K562 (cell line): ENCODE measurements around the gene INA. TPM values are rescaled to one million over a fixed set of nuclear protein-coding genes. Genes with fewer than 3 reads are reported as not detected.

Source experiments
- ATAC-seq: fragments of 200-7000 bp; cut with Tn5 transposase; 3 replicates; pipeline ENCODE4 v1.9.1; 2020; ENCODE audit warnings: moderate library complexity
- BruUV-seq: library from RNA; stranded (reverse); fragments of 400-500 nt; replicated peaks from 2 replicates; lab custom pipeline; 2021; lab: Mats Ljungman, UMichigan
- CTCF ChIA-PET: fragments of 300-600 bp; formaldehyde crosslinking; extraction: SDS; loops from one replicate; lab custom pipeline; 2021; ENCODE audit warnings: low intra/inter-chr PET ratio; lab: Yijun Ruan, JAX
- POLR2A ChIA-PET: fragments of 300-600, 350-650 bp; sonication (Branson Sonifier 250); formaldehyde crosslinking; extraction: SDS; loops from one replicate; lab custom pipeline; 2021; ENCODE audit warnings: antibody characterized with exemption, inconsistent platforms; lab: Yijun Ruan, JAX
- DNase-seq, 4 experiments: peaks; one replicate each; pipeline versions ENCODE4 v3.0.0 to v3.0.0-alpha.2; 2011 to 2018; ENCODE audit warnings: low spot score in 3 of 4, mixed read lengths in 3 of 4; ENCODE audit errors: extremely low read depth in 1 of 4
- FAIRE-seq: peaks from 2 replicates; lab custom pipeline; 2011; peaks lifted over from hg19 to GRCh38; lab: Jason Lieb, UNC
- H2AFZ ChIP-seq: 2 replicates; pipeline ENCODE4 v1.6.0; 2011; ENCODE audit warnings: low read depth, low read length, control low read depth, inconsistent platforms
- H3K27ac ChIP-seq: fragments of 200-600 bp; 3 replicates; pipeline ENCODE4 v1.8.0; 2011; ENCODE audit warnings: low read depth, mild to moderate bottlenecking, control low read depth, inconsistent platforms, low read length, moderate library complexity, mixed read lengths; ENCODE audit errors: extremely low read depth
- H3K27me3 ChIP-seq, 2 experiments: fragments of 300-600 bp in 1 of 2; 2 replicates in 1 of 2; 3 replicates in 1 of 2; pipeline versions ENCODE4 v1.6.0 to v1.8.0; 2011; ENCODE audit warnings: inconsistent platforms in 2 of 2, low read length in 2 of 2, mild to moderate bottlenecking in 1 of 2, mixed read lengths in 1 of 2, moderate library complexity in 1 of 2; ENCODE audit not compliant: control insufficient read depth in 2 of 2, insufficient read depth in 2 of 2
- H3K36me3 ChIP-seq: fragments of 300-600 bp; 3 replicates; pipeline ENCODE4 v1.8.0; 2011; ENCODE audit warnings: mild to moderate bottlenecking, low read length, inconsistent platforms; ENCODE audit not compliant: control insufficient read depth, insufficient read depth
- H3K4me1 ChIP-seq, 2 experiments: fragments of 200-600 bp in 1 of 2; replicated peaks in 1 of 2; 2 replicates in 1 of 2; 3 replicates in 1 of 2; pipeline versions ENCODE4 v1.5.1 to v1.8.0; 2011; ENCODE audit warnings: inconsistent platforms in 2 of 2, low read length in 2 of 2, mild to moderate bottlenecking in 1 of 2, mixed read lengths in 1 of 2, moderate library complexity in 1 of 2; ENCODE audit not compliant: control insufficient read depth in 2 of 2, insufficient read depth in 2 of 2
- H3K4me2 ChIP-seq: 2 replicates; pipeline ENCODE4 v1.6.1; 2011; ENCODE audit warnings: low read length, control low read depth, inconsistent platforms, mixed read lengths; ENCODE audit not compliant: insufficient read depth
- H3K4me3 ChIP-seq: fragments of 200-600 bp; sonication (generic), shearing (Covaris generic); 2 replicates; pipeline ENCODE4 v1.5.1; 2016; ENCODE audit warnings: control low read depth, inconsistent platforms
- H3K79me2 ChIP-seq: fragments of 200-600 bp; 3 replicates; pipeline ENCODE4 v1.8.0; 2011; ENCODE audit warnings: low read length, inconsistent platforms; ENCODE audit not compliant: control insufficient read depth, insufficient read depth
- H3K9ac ChIP-seq, 2 experiments: 2 replicates each; pipeline versions ENCODE4 v1.6.0 to v1.6.1; 2011; ENCODE audit warnings: low read depth in 2 of 2, low read length in 2 of 2, control low read depth in 1 of 2, inconsistent platforms in 1 of 2, mild to moderate bottlenecking in 1 of 2, mixed read lengths in 1 of 2; ENCODE audit not compliant: insufficient read depth in 1 of 2
- H3K9me1 ChIP-seq: one replicate; pipeline ENCODE4 v1.6.0; 2011; ENCODE audit warnings: inconsistent platforms, mild to moderate bottlenecking, low read length, moderate library complexity; ENCODE audit not compliant: control insufficient read depth, insufficient read depth
- H3K9me3 ChIP-seq: replicated peaks from 2 replicates; pipeline ENCODE4 v1.5.1; 2011; ENCODE audit warnings: low read depth, low read length, inconsistent platforms; ENCODE audit not compliant: control insufficient read depth, insufficient read depth
- H4K20me1 ChIP-seq: replicated peaks from 2 replicates; pipeline ENCODE4 v1.6.1; 2011; ENCODE audit warnings: low read length, inconsistent platforms, mixed read lengths; ENCODE audit not compliant: control insufficient read depth, insufficient read depth
- CBX3 ChIP-seq, 2 experiments: IDR thresholded peaks; 1 replicate in 1 of 2; 2 replicates in 1 of 2; pipeline ENCODE4 v1.6.1; 2012; ENCODE audit warnings: inconsistent platforms in 2 of 2, low read length in 2 of 2, borderline replicate concordance in 1 of 2, control low read depth in 1 of 2
- HDGF ChIP-seq: fragments of 450-650 bp; IDR thresholded peaks from 2 replicates; pipeline ENCODE4 v1.6.1; 2016
- NFXL1 ChIP-seq: fragments of 450-650 bp; formaldehyde crosslinking; IDR thresholded peaks from 2 replicates; pipeline ENCODE4 v1.4.0; 2021; ENCODE audit warnings: mild to moderate bottlenecking
- RBM15 ChIP-seq: fragments of 200-400 bp; formaldehyde crosslinking; IDR thresholded peaks from 2 replicates; pipeline ENCODE4 v1.6.1; 2018; ENCODE audit warnings: mild to moderate bottlenecking, low read length, moderate library complexity; ENCODE audit not compliant: insufficient read depth
- TAL1 ChIP-seq: fragments of 450-650 bp; IDR thresholded peaks from 2 replicates; pipeline ENCODE4 v1.6.1; 2016; ENCODE audit warnings: mild to moderate bottlenecking
- U2AF1 ChIP-seq: fragments of 200-400 bp; formaldehyde crosslinking; optimal IDR thresholded peaks from 2 replicates; pipeline ENCODE3; 2017; ENCODE audit warnings: mild to moderate bottlenecking, low read depth, low read length, moderate library complexity
- U2AF2 ChIP-seq: fragments of 200-400 bp; formaldehyde crosslinking; optimal IDR thresholded peaks from 2 replicates; pipeline ENCODE3; 2017; ENCODE audit warnings: low read depth, mild to moderate bottlenecking, low read length
- ZNF143 ChIP-seq: sonication (generic); formaldehyde crosslinking; IDR thresholded peaks from 2 replicates; pipeline ENCODE4 v1.9.0; 2022; ENCODE audit warnings: mild to moderate bottlenecking, missing genetic modification reagents
- WGBS: fragments of 100-300 bp; shearing (Covaris generic); methylation state at CpG from one replicate; pipeline ENCODE4 v1.1.6; 2016; ENCODE audit warnings: low coverage, mixed read lengths; ENCODE audit not compliant: insufficient coverage; ENCODE audit errors: missing lambda C conversion rate; 5-methylcytosine and 5-hydroxymethylcytosine counted together
- in situ Hi-C: fragments of 300-500 bp; cut with MboI; formaldehyde crosslinking; loops from 4 replicates; pipeline ENCODE4 v1.15.0; 2018; ENCODE audit warnings: inconsistent platforms, mixed read lengths
- intact Hi-C: fragments of 100-400 bp; cut with micrococcal nuclease; formaldehyde crosslinking; loops from 2 replicates; pipeline ENCODE4 v1.14.2; 2022
- polyA plus RNA-seq, 8 experiments: library from polyadenylated mRNA; depleted of rRNA in 4 of 8; stranded (reverse) in 5 of 8; unstranded in 3 of 8; fragments of >200 nt; fragmentation: Nextera tagmentation in 2 of 8; fragmentation: Illumina TruSeq in 1 of 8; extraction: Ambion mirVana in 2 of 8; extraction: Trizol in 1 of 8; gene quantifications; 2 replicates each; pipeline versions ENCODE4 v1.2.1 to v1.2.3, GENCODE V29; 2011 to 2014; ENCODE audit warnings: inconsistent platforms in 1 of 8, missing spikeins in 1 of 8
- total RNA-seq, 7 experiments: library from RNA; depleted of rRNA in 6 of 7; stranded (reverse); fragments of >200 nt in 6 of 7; fragmentation: Illumina TruSeq in 2 of 7; extraction: Trizol in 2 of 7; gene quantifications; 2 replicates each; pipeline versions ENCODE4 v1.2.1 to v1.2.3, GENCODE V29; 2011 to 2021; ENCODE audit warnings: low replicate concordance in 1 of 7
- TF ChIP-seq, protein P1 (sequence below): fragments of 450-650 bp; formaldehyde crosslinking; IDR thresholded peaks from 2 replicates; pipeline ENCODE4 v1.4.0; 2020; ENCODE audit warnings: mild to moderate bottlenecking, mixed read lengths

The INA gene
- total and polyA plus RNA-seq, 9 of the 15 experiments (the other 6 are each of a cell fraction or from before 2014, with no cell fraction given), result not detected

DNA sequence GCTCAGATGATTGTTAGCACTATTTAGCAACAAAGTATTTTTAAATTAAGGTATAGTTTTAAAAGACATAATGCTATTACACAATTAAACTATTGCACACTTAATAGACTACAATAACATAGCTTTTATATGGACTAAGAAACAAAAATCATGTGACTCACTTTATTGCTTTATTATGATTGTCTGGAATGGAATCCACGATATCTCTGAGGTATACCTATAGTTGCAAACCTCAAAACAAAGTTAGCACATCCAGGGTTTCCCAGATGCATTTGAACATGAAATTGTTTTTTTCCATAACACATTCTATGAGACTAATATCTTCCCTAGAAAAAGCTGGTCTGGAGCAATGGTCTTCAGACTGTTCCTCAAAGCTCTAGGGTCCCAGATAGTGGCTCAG, 49.5 kb upstream of the INA start:
- no peak for ATAC-seq
- H4K20me1 ChIP-seq, result no peaks in the 10 kb centered on the region
- no peak overlapping the region for H3K9ac ChIP-seq
- no peak overlapping the region for H3K27ac ChIP-seq
- no TSS peak for BruUV-seq
- H3K79me2 ChIP-seq, result no peaks in the 10 kb centered on the region
- no peak overlapping the region for H2AFZ ChIP-seq
- TF ChIP-seq CBX3 (IDR thresholded peaks at IDR 0.05; ENCODE audit: borderline replicate concordance in 1 of 2, low read length in 2 of 2) (no peak), ZNF143 (no peak), NFXL1 (no peak), HDGF (no peak), U2AF1 (no peak), U2AF2 (no peak), TAL1 (no peak), RBM15 (no peak)
- TF ChIP-seq, protein P1, sequence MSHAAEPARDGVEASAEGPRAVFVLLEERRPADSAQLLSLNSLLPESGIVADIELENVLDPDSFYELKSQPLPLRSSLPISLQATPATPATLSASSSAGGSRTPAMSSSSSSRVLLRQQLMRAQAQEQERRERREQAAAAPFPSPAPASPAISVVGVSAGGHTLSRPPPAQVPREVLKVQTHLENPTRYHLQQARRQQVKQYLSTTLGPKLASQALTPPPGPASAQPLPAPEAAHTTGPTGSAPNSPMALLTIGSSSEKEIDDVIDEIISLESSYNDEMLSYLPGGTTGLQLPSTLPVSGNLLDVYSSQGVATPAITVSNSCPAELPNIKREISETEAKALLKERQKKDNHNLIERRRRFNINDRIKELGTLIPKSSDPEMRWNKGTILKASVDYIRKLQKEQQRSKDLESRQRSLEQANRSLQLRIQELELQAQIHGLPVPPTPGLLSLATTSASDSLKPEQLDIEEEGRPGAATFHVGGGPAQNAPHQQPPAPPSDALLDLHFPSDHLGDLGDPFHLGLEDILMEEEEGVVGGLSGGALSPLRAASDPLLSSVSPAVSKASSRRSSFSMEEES (CRISPR knock-in tag), result peak; percentile 13; the same call in 1 of the 2 replicates
- ChIA-PET POLR2A (interaction anchor here (0.7 kb wide), 1 partner anchor 12 kb away, joined by 3 read pairs; no protein-coding TSS in a partner anchor), CTCF (no interaction called here)
- H3K4me2 ChIP-seq, result no peak overlapping the region
- WGBS, result 33% methylated on average over 1 of the region's 1 CpG
- in situ Hi-C loops, result no loop called here
- no peak overlapping the region for H3K4me3 ChIP-seq
- H3K27me3 ChIP-seq, result no peaks in the 10 kb centered on the region
- DNase-seq, result no peak
- intact Hi-C loops, result no loop called here
- no peak for FAIRE-seq
- no peaks in the 10 kb centered on the region for H3K9me3 ChIP-seq
- peaks cover 0 to 4% of the 10 kb centered on the region in 2 experiments; a peak in 1 of 5 replicates for H3K4me1 ChIP-seq
- H3K36me3 ChIP-seq, result no peaks in the 10 kb centered on the region
- H3K9me1 ChIP-seq, result no peaks in the 10 kb centered on the region
